Activated CD8-positive, alpha-beta memory T cell treated with anti-CD3 and anti-CD28 coated beads for 48 hours (primary cell): ENCODE data around the gene DOCK9.

Source experiments
- DNase-seq, 3 experiments: peaks; one replicate each; pipeline ENCODE4 v3.0.0-alpha.2; 2020; ENCODE audit warnings: low read depth in 2 of 3, low spot score in 2 of 3

Gene DOCK9

DNA sequence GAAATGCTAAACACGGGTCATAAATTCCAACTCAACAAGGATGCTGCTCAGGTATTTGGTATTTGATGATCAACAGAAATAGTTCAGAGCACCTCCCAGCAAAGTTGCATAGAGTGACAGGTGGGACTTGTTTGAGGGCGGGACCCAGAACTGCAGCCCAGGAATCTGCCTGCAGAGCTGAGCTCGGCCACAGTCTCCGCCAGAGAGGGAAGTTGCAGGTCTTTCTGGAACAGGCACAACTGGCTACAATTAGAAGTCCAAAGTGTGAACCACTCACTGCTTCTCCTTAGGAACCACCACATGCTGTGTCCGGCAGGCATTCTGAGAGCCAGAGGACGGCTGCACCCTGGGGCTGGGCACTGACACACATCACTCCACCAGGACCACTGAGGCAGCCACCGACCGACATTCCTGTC, 226.5 kb downstream of the DOCK9 start:
- DNase-seq, result no peak

DNA sequence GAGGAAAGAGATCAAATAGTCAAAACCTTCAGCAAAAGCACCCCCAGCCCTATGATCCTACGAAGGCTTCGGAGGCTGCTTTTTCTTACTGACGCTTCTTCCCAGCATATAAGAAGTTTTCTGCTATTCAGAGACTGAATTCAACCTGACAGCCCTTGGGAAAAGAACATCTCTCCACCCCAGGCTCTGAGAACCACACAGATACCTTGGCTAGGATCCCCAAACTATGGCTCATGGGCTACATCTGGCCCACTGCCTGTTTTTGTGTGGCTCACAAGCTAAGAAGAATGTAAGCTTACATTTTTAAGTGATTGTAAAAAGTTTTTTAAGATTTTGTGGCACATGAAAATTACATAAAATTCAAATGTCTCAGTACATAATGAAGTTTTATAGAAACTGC, 228.4 kb downstream of the DOCK9 start:
- no peak for DNase-seq

DNA sequence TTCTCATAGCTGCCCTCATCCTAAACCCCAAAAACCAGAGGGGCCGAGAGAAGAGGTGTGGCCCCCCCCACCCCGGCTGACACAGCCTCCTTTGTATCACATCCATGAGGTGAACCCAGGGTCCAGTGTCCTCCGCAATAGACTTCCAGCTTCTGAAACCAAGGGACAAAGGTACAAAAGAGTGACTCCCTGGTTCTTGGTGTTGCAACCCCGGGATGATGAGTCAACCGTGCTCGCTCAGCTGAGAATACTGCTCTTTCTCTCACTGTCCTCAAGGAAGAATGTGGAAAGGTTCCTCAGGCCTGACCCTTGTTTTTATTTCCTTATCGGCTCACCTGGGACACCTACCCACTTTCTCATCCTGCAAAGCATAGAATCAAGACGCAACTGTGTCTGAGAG, 230.9 kb downstream of the DOCK9 start:
- no peak for DNase-seq
